ENCODE measurements around the gene COL5A2.

COL5A2 gene

DNA sequence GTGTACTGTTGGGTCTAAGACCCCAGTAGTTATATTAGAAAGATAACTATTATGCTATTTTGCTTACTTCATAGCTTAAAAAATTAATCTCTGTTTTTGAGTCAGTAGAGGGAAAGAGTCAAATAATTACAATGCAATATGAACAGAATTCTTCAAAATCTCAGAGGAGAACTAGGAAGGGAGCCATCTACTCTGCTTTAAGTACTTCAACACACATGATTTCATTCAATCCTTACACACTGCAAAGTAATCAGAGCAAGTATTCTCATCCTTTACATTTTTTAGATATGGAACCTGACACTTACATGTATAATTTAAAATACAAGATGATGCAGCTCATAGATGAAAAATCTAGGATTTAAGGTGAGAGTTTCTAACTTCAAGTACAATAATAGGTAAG, 27.7 kb downstream of the COL5A2 start:
- no peak for FAIRE-seq
- no peak for DNase-seq (ENCODE audit: insufficient read length, low spot score)

DNA sequence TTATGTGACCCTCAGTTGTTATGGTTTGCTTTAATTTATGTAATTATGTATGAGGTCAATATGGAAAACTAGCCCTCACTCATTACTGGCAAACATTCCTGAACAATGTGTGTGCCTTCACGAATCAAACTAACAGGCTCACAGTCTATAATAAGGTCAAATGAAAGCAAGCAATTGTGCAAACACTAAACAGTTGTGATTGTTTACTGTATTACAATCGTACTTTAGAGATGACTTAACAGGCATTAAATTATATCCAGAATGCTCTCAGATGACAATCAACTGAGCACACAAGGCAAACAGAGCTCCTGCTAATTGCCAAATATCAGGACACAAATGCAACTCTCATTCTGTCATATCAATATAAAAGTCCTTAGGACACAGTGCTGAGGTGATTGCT, 29.5 kb downstream of the COL5A2 start:
- no peak for DNase-seq (ENCODE audit: insufficient read length, low spot score)
- FAIRE-seq: no peak

DNA sequence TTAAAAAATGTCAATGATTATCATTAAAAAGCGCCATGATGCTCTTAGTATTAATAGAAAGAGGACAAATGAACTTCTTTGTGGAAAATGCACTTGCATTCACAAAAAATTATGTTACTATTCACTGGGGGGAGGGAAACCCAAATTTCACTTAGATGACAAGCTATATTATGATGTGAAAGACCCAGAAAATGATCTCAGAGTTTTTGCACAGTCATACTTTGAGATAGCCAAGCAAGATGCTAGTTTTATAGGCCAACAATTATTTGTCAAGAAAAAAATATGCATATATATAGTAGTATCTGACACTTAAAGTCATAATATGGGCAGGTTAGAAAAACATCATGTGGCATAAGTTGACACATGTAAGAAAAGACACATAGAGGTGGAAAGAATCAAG, 31.6 kb downstream of the COL5A2 start:
- FAIRE-seq (no peak), DNase-seq (ENCODE audit: insufficient read length, low spot score) (no peak)

DNA sequence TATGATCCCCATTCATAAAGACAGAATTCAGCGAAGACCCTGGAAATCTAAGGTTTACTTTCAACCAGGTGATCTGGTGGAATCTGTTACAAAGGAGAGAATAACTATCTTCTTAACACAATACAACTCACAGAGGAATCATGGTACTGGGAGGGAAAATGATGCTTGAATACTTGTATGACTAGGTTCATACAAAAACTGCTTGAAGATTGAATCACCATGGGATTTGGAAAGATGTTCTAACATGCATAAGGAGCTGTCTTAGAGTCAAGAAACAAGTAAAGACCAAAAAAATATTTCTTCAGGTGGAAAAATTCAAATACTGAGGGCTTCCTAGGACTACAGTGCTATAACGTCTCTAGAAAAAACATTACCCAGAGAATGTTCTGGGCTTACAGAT, 32.2 kb downstream of the COL5A2 start:
- DNase-seq (ENCODE audit: insufficient read length, low spot score) (no peak), FAIRE-seq (no peak)

DNA sequence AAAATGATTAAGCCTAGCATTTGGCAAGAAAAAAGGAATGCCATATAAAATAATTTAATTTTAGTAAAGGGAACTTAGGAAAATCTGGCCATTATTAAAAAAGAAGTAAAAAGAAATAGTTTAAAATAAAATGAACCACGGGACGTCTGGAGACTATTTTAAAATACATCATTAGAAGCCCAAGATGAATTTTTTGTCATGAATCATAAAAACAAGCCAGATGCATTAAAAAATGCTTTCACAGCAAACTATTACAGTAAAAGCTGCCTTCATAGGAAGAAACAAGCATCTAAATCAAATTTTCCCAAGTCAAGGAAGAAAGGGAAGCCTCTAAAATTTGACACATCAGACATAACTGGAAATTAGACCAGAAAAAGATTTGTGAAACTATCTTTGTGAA, 33.0 kb downstream of the COL5A2 start:
- no peak for FAIRE-seq
- DNase-seq (ENCODE audit: insufficient read length, low spot score): no peak

DNA sequence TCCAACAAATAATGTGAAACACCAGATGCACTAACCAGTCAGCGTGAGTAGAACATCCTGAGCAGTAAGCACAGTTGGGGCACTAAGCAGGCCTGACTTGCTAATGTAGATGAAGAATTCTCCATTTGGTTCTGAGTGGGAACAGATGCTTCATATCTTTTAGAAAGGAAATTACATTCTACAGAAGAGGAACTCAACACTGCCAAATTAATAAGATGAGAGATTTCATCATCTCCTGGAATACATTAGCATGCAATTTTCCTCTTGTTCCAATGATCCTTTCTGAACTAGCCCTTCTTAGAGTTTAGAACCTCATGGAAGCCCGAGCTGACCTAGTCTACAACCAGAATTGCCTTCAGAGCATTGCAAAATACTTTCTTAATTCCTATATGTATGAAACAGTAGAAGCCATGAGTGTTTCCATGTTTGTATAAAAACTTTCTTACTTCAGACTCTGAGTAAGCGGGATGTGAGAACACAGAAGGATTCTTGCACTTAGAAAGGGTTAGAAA, 34.8 kb downstream of the COL5A2 start:
- DNase-seq (ENCODE audit: insufficient read length, low spot score): no peak
- no peak for FAIRE-seq

DNA sequence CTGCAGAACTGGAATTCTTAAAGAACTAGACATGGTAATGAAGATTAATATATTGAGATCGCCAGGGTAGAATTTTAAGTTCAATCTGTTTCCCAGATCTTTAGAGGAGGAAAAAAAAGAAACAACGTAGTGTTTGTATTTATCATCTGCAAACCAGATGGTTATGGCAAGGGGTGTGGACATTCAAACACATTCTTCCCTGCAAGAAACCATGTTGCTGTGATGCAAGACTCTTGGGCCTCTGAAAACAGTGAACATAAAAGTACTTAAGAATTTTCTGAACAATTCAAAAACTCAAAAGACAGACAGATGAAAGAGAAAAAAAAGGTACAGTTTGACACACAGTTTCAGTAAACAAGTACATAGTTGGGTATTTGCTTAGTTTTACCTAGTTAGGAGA, 35.6 kb downstream of the COL5A2 start:
- DNase-seq (ENCODE audit: insufficient read length, low spot score) (no peak), FAIRE-seq (no peak)

DNA sequence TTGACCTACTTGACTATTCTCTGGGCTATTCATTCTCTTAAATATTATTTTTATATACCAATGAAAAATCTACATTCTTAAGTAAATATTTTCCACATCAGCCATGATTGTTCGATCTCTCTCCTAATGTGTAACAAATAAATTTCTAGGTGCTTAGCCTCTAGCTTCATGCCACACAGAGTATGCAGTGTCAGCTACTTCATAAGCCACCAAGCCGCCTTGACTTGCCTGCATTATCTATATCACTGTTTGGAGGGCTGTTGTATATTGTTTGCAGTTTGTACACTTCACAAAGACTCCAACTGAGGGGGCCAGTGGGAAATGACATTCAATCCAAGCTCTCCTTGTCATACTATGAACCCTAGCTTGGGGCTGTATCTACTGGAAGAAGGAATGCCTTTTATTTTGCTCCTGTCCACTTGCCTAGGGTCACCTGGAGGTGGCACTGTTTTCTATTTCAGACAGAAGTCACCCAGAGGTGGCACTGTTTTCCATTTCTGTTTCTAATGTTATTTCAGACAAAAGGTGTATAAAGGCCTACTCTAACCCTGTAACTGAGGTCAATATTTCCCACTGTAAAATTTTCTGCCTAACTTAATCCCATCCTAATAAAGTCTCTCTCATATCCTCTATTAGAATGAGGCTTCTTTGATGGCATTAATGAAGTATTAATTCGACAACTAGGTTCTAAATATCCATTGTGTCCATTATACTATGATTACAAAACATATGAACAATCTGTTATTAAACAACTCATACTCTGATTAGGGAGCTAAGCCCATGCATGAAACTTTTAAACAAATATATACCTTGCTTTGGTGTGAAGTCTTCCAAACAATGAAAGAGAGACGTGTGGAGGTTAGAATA, 36.4 kb downstream of the COL5A2 start:
- FAIRE-seq: peak; percentile 70
- DNase-seq (ENCODE audit: insufficient read length, low spot score): peak; percentile 12

DNA sequence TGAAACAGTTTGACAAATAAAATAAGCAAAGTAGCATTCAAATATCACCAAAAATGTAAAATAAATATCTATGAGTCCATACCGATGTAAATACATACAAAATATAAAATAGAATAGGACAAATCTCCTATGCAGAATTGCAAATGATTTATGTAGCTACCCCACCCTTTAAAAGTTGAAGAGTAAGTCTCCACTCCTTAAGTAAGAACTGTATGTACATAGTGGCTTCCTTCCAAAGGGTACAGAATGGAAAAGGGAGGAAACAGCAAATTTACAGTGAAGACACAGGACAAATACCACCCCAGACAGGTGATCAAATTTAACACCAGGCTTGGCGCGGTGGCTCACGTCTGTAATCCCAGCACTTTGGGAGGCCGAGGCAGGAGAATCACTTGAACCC, 40.8 kb downstream of the COL5A2 start:
- no peak for DNase-seq (ENCODE audit: insufficient read length, low spot score)
- no peak for FAIRE-seq

DNA sequence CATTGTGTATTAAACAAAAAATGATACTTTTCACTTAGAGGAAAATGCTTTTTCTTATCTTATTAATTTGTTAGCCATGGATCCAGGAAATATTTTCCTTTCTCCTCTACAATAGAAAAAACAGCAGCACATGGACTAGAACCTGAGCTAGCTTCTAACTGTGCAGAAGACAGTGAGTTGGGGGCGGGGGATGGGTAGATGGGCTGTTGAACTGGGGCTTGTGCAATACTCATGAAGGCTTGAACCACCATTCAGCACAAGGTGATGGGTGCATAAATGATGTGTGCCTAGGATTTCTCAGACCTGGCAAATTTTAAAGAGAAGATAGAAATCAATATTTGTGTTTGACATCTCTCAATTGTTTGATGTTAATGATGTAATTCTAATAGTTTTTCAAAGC, 42.0 kb downstream of the COL5A2 start:
- no peak for DNase-seq (ENCODE audit: insufficient read length, low spot score)
- no peak for FAIRE-seq

DNA sequence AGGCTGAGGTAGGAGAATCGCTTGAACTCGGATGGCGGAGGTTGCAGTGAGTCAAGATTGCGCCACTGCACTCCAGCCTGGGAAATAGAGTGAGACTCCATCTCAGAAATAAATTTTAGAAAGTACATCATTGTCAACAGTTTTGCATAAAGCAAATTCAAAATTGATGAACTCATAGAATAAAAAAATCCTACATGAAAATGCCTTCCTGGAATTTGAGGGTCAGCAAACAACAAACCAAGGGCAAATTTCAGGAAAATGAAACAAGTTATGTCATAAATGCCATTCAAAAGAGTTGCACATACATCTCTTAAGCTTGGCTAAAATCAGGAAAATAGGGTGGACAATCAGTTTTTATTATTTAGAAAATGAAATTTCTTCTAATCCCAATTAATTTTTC, 45.1 kb downstream of the COL5A2 start:
- FAIRE-seq (no peak), DNase-seq (ENCODE audit: insufficient read length, low spot score) (no peak)

DNA sequence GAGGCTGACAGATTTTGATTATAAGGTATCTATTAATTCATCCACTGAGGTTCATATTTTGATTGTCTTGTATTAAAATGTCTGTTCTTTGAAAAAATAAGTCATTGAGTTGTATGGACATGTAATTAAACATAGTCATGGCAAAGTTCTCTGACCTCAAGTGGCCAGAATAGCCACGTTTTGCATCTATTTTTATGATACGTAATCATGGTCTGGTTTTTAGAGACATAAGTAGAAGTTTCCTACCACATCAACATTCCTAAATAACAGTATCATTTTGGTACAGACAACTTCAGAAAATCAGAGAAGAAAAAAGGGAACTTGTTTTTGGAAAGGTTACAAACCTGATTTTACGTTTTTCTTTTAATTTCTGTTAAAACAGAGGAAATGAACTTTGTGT, 47.6 kb downstream of the COL5A2 start:
- DNase-seq (ENCODE audit: insufficient read length, low spot score): no peak
- peak; percentile 48 for FAIRE-seq

DNA sequence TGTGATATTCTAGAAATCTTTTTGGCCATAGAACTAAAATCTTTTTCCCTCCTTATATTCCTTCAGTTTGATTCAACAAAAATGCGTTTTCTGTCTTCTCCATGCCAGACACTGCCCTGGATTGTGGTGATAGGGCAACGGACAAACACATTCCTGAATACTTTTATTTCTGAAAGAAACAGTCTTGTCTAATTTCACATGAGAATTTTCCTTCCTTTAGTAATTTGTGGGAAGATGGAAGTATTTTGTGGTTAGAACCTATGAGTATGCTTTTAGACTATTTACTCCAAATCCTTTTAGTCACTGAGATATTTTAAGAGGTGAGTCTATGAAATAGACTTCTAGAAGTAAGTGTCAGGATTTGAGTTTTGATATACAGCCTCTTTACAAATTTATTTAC, 49.6 kb downstream of the COL5A2 start:
- no peak for FAIRE-seq
- DNase-seq (ENCODE audit: insufficient read length, low spot score): no peak

DNA sequence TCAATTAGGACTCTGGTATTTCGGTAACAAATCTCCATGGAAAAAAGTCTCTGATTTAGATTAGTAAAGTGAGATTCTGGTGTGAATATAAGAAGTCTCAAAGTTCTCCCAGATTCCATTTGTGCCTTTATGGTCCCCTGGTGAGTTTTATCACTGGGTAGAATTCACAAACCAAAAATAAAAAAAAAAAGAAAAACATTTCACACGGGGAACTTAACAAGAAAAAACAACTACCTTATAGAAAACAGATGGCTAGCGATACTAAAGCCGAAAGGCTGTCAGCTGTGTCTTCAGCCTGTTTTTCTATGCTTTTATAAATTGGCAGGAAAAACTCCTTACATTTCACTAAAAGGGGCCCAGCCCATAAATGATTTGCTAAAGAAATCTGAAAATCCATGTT, 50.6 kb downstream of the COL5A2 start:
- no peak for DNase-seq (ENCODE audit: insufficient read length, low spot score)
- FAIRE-seq: no peak

DNA sequence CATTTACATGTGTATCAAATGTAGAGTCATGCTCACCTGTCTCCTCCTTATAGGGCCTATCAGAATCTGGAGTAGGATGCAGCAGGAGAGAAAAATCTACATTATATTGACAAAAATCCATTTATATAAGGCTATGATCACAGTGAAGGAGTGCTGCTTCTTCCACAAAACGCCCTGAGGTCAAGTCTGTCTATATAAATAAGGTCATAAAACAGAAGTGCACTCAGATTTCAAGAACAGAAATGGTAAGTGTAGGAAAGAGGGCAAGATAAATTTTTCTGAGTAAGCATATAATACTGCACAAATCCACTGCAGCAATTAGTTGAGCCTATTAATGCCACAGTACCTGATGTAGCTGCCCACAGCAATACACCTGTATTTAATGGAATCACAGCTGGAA, 51.8 kb downstream of the COL5A2 start:
- DNase-seq (ENCODE audit: insufficient read length, low spot score) (no peak), FAIRE-seq (no peak)

DNA sequence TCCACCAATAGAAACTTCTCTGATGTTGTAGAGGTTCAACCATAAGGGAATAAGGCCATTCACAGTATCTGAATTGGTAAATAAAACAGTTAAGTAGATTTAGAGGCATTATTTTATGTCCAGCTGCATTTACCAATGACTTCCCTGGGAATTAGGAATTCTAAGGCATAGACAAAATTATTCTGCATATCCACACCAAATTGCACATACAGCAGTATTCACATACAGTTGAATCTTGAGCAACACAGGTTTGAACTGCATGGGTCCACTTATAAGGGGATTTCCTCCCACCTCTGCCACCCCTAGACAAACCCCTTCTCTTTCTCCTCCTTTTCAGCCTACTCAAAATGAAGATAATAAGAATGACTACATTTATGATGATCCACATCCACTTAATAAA, 54.4 kb downstream of the COL5A2 start:
- DNase-seq (ENCODE audit: insufficient read length, low spot score) (no peak), FAIRE-seq (no peak)

DNA sequence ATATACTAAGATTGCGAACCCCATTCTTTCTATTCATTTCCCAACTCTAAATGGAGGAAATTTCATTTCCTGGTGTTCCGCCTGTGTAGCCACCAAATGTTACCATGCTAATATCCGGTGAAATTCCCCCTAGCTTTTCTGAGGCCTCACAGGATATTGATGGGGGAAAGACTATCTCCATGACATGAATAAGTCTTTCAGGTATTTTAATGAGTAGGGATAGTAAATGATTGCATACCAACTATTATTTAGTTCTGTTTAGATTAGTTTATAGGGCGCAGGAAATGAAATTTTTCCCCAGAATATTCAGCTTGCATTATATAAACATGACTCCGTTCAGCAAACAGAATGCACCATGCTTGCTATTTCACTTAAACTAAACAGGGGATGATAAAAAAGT, 55.4 kb downstream of the COL5A2 start:
- DNase-seq (ENCODE audit: insufficient read length, low spot score): no peak
- no peak for FAIRE-seq

DNA sequence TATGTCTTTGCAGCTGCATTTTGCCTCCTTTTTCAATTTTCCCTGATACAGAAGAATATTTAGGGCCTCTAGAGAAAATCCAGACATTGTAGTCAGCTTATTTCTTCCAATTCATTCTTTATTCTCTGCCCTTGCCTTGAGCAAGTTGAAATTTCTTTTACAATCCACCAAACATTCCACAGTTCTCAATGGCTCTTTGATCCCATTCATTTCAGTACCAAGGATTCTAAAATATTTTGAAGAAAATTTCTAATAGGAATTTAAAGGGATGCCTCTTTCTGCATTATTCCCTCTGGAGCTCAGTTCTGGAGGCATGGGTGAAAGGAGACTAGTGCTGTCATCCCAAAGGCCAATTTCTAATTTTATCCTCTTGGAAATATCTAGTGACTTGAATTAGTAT, 61.2 kb downstream of the COL5A2 start:
- DNase-seq (ENCODE audit: insufficient read length, low spot score) (no peak), FAIRE-seq (no peak)

DNA sequence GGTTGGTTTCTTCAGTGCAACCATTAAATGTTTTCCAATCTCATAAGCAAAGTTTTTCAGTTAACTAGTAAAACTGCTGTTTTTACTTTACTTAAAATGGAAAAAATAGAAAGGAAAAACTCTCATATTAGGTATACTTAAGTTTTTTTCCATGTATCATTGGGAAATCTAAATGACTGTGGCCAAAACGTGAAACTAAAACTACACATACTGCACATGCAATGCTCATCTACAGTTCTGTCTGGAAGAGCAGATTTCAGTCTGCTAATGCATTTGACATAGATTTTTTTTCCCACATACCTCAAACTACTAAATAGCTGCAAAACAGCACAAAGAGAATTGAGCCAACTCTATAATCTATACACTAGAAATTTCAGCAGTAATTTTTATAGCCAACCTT, 62.6 kb downstream of the COL5A2 start:
- FAIRE-seq: no peak

DNA sequence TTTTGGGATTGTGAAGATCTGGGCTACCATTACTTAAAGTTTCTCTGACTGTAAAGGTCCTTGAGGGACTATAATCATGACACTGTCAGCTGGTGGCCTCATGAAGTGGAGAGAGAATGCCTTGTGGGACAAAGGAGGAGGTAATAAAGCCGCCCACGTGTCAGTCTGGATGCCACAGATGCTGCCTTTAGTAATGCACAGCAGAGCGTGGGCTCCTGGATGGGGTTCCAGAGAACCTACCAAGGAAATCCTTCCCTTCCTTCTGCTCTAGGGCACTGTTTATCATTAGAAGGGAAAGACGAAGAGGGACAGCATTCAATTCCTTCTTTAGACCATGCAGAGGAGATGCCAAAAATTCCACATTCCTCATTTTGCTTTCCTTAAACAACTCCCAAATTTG, 63.5 kb downstream of the COL5A2 start:
- DNase-seq (ENCODE audit: insufficient read length, low spot score): no peak
- no peak for FAIRE-seq

More for the DNA sequence above, 62.6 kb downstream of the COL5A2 start:
- DNase-seq (ENCODE audit: insufficient read length, low spot score): no peak

DNA sequence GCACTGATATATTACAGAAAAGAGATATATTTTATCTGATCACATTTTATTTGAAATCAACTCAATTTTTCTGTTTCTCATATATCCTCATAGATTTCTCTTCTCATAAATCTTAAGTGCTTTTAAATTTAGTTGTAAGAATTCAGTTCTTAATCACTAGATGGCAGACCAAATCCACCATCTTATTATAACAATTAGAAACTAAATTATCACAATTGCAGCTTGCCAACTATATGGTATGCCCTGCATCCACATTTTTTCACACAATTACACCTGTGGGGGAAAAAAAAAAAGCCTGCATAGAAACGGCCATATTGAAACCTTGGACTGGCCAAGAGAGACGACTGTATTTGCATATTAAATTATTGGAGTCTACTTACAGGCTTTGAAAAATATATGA, 64.4 kb downstream of the COL5A2 start:
- no peak for DNase-seq (ENCODE audit: insufficient read length, low spot score)
- FAIRE-seq: no peak

DNA sequence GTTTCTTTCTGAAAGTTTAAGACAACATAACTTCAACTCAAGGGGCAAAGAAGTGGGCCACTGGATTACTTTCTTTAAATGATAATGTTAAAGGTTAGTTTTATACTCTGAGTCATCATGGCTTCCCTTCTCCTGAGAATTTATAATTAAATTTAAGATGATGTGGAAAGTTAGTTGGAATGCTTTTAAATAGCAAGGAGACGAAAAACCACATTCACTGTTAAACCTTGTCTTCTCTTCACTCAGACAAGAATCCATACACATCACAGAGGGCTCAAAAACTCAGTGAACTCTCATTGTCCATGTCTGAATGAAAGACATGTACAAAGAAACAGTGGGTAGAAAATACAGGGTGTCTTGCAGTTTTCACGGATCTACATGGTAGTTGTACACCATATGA, 65.6 kb downstream of the COL5A2 start:
- FAIRE-seq: no peak
- DNase-seq (ENCODE audit: insufficient read length, low spot score): no peak

Data from GM19239 (cell line).